Activated T-helper 1 cell treated with anti-CD3 and anti-CD28 coated beads, Interleukin-12 subunit alpha, Interleukin-12 subunit beta, Interleukin-2, Interleukin-4 antibody, amounts not matched to agents 30 ng/mL and 10 ng/mL and 1 ng/mL, durations not matched to agents 14 hours and 24 hours and 36 hours (primary cell): ENCODE measurements around the gene APH1B. TPM values are rescaled to one million over a fixed set of nuclear protein-coding genes. Genes with fewer than 3 reads are reported as not detected.

ENCODE experiments used
- DNase-seq: peaks from one replicate; pipeline ENCODE4 v3.0.0; 2021; ENCODE audit warnings: low spot score
- H3K27ac Mint-ChIP-seq: one replicate; pipeline ENCODE4 v1.8.0; 2021; ENCODE audit warnings: mild to moderate bottlenecking, mixed read lengths
- H3K27me3 Mint-ChIP-seq: one replicate; pipeline ENCODE4 v1.8.0; 2022; ENCODE audit warnings: mild to moderate bottlenecking, moderate library complexity, mixed read lengths; ENCODE audit not compliant: insufficient read depth
- H3K36me3 Mint-ChIP-seq: one replicate; pipeline ENCODE4 v1.8.0; 2021; ENCODE audit warnings: low read depth, mixed read lengths
- H3K4me1 Mint-ChIP-seq: one replicate; pipeline ENCODE4 v1.8.0; 2021; ENCODE audit warnings: low read depth, mixed read lengths
- H3K4me3 Mint-ChIP-seq: one replicate; pipeline ENCODE4 v1.8.0; 2021; ENCODE audit warnings: mild to moderate bottlenecking, moderate library complexity, mixed read lengths
- H3K9me3 Mint-ChIP-seq: one replicate; pipeline ENCODE4 v1.8.0; 2021; ENCODE audit warnings: mixed read lengths
- intact Hi-C: fragments of 100-400 bp; cut with micrococcal nuclease; formaldehyde crosslinking; loops from one replicate; pipeline ENCODE4 v1.15.1; 2024
- total RNA-seq: library from RNA; stranded (reverse); gene quantifications from 2 replicates; pipeline ENCODE4 v1.2.3, GENCODE V29; 2022

APH1B gene
- total RNA-seq, 1 donor from 2014 or later: 4.1 TPM

GRCh38 chr15:63327648-63328421 is 50.4 kb downstream of the APH1B start:
- Mint-ChIP-seq H3K27ac (no peak overlapping the region), H3K27me3 (peaks cover 5% of the 10 kb centered on the region), H3K4me1 (no peaks in the 10 kb centered on the region), H3K36me3 (no peaks in the 10 kb centered on the region), H3K9me3 (no peaks in the 10 kb centered on the region), H3K4me3 (no peak overlapping the region)
- intact Hi-C loops: no loop called here
- DNase-seq: no peak

- no peaks in the 10 kb centered on the region for H3K9me3 Mint-ChIP-seq
- H3K4me1 Mint-ChIP-seq: no peaks in the 10 kb centered on the region
- peaks cover 3% of the 10 kb centered on the region for H3K27me3 Mint-ChIP-seq
These were observed 52.4 kb downstream of the APH1B start for GRCh38 chr15:63329567-63330350.

GRCh38 chr15:63330926-63331325 is 53.5 kb downstream of the APH1B start:
- H3K4me3 Mint-ChIP-seq: no peak overlapping the region
- peaks cover 3% of the 10 kb centered on the region for H3K27me3 Mint-ChIP-seq
- H3K27ac Mint-ChIP-seq: no peak overlapping the region
- H3K4me1 Mint-ChIP-seq: no peaks in the 10 kb centered on the region
- DNase-seq: no peak
- no peaks in the 10 kb centered on the region for H3K9me3 Mint-ChIP-seq
- H3K36me3 Mint-ChIP-seq: no peaks in the 10 kb centered on the region
- intact Hi-C loops: no loop called here

More at GRCh38 chr15:63329567-63330350, 52.4 kb downstream of the APH1B start:
- Mint-ChIP-seq H3K27ac (no peak overlapping the region), H3K36me3 (no peaks in the 10 kb centered on the region), H3K4me3 (no peak overlapping the region)
- no peak for DNase-seq
- intact Hi-C loops: no loop called here

GRCh38 chr15:63331456-63331855 is 54.1 kb downstream of the APH1B start:
- intact Hi-C loops: no loop called here
- Mint-ChIP-seq H3K36me3 (no peaks in the 10 kb centered on the region), H3K4me3 (no peak overlapping the region), H3K27ac (no peak overlapping the region), H3K27me3 (peaks cover 3% of the 10 kb centered on the region), H3K9me3 (no peaks in the 10 kb centered on the region), H3K4me1 (no peaks in the 10 kb centered on the region)
- DNase-seq: no peak

GRCh38 chr15:63332367-63333124 is 55.1 kb downstream of the APH1B start:
- Mint-ChIP-seq H3K4me3 (no peak overlapping the region), H3K27ac (no peak overlapping the region), H3K9me3 (no peaks in the 10 kb centered on the region), H3K4me1 (no peaks in the 10 kb centered on the region), H3K36me3 (no peaks in the 10 kb centered on the region), H3K27me3 (peaks cover 2% of the 10 kb centered on the region)
- no peak for DNase-seq
- intact Hi-C loops: no loop called here

- DNase-seq: no peak
- Mint-ChIP-seq H3K27me3 (peaks cover 2% of the 10 kb centered on the region), H3K4me3 (no peak overlapping the region), H3K36me3 (no peaks in the 10 kb centered on the region), H3K4me1 (no peaks in the 10 kb centered on the region), H3K27ac (no peak overlapping the region), H3K9me3 (no peaks in the 10 kb centered on the region)
- intact Hi-C loops: no loop called here
These were observed 57.4 kb downstream of the APH1B start for GRCh38 chr15:63334821-63335220.

GRCh38 chr15:63335543-63336240 is 58.3 kb downstream of the APH1B start:
- no peaks in the 10 kb centered on the region for H3K9me3 Mint-ChIP-seq
- intact Hi-C loops: no loop called here
- no peaks in the 10 kb centered on the region for H3K4me1 Mint-ChIP-seq
- no peaks in the 10 kb centered on the region for H3K36me3 Mint-ChIP-seq
- peaks cover 2% of the 10 kb centered on the region for H3K27me3 Mint-ChIP-seq
- H3K27ac Mint-ChIP-seq: no peak overlapping the region
- no peak overlapping the region for H3K4me3 Mint-ChIP-seq
- no peak for DNase-seq

- no peak overlapping the region for H3K4me3 Mint-ChIP-seq
- intact Hi-C loops: no loop called here
- no peaks in the 10 kb centered on the region for H3K4me1 Mint-ChIP-seq
- H3K36me3 Mint-ChIP-seq: no peaks in the 10 kb centered on the region
- DNase-seq: no peak
- H3K27me3 Mint-ChIP-seq: peaks cover 5% of the 10 kb centered on the region
- no peaks in the 10 kb centered on the region for H3K9me3 Mint-ChIP-seq
- no peak overlapping the region for H3K27ac Mint-ChIP-seq
These were observed 59.6 kb downstream of the APH1B start for GRCh38 chr15:63337046-63337445.

- H3K36me3 Mint-ChIP-seq: no peaks in the 10 kb centered on the region
- peaks cover 3% of the 10 kb centered on the region for H3K27me3 Mint-ChIP-seq
- H3K27ac Mint-ChIP-seq: no peak overlapping the region
- DNase-seq: no peak
- no peaks in the 10 kb centered on the region for H3K9me3 Mint-ChIP-seq
- H3K4me1 Mint-ChIP-seq: no peaks in the 10 kb centered on the region
- intact Hi-C loops: no loop called here
- no peak overlapping the region for H3K4me3 Mint-ChIP-seq
These were observed 60.8 kb downstream of the APH1B start for GRCh38 chr15:63338170-63338569.

GRCh38 chr15:63339006-63339766 is 61.8 kb downstream of the APH1B start:
- intact Hi-C loops: no loop called here
- Mint-ChIP-seq H3K27me3 (peaks cover 3% of the 10 kb centered on the region), H3K9me3 (no peaks in the 10 kb centered on the region), H3K4me1 (no peaks in the 10 kb centered on the region), H3K36me3 (no peaks in the 10 kb centered on the region), H3K4me3 (no peak overlapping the region), H3K27ac (no peak overlapping the region)
- no peak for DNase-seq

- peaks cover 3% of the 10 kb centered on the region for H3K27me3 Mint-ChIP-seq
- H3K27ac Mint-ChIP-seq: no peak overlapping the region
- no peak for DNase-seq
- H3K36me3 Mint-ChIP-seq: no peaks in the 10 kb centered on the region
- no peak overlapping the region for H3K4me3 Mint-ChIP-seq
- H3K4me1 Mint-ChIP-seq: no peaks in the 10 kb centered on the region
- no peaks in the 10 kb centered on the region for H3K9me3 Mint-ChIP-seq
- intact Hi-C loops: no loop called here
These were observed 62.4 kb downstream of the APH1B start for GRCh38 chr15:63339836-63340235.

- Mint-ChIP-seq H3K27ac (no peak overlapping the region), H3K9me3 (no peaks in the 10 kb centered on the region), H3K36me3 (no peaks in the 10 kb centered on the region), H3K4me3 (no peak overlapping the region), H3K27me3 (peaks cover 3% of the 10 kb centered on the region), H3K4me1 (no peaks in the 10 kb centered on the region)
- DNase-seq: no peak
- intact Hi-C loops: no loop called here
These were observed 62.9 kb downstream of the APH1B start for GRCh38 chr15:63340353-63340752.
